IPS DF 6.9 (cell line): ENCODE measurements around the gene STMND1.
A peak's percentile ranks its signal among the peaks of the same experiment; 100 is the strongest.

Source experiments
- DNase-seq: peaks from one replicate; pipeline ENCODE4 v3.0.0-alpha.2; 2013; ENCODE audit warnings: low read depth, low spot score
- H3K27ac ChIP-seq: one replicate; pipeline ENCODE4 v1.5.1; 2013; ENCODE audit warnings: low read length, control low read depth
- H3K27me3 ChIP-seq: 2 replicates; pipeline ENCODE4 v1.6.1; 2013; ENCODE audit warnings: mild to moderate bottlenecking, low read length; ENCODE audit not compliant: control insufficient read depth, insufficient read depth
- H3K36me3 ChIP-seq: 2 replicates; pipeline ENCODE4 v1.6.1; 2013; ENCODE audit warnings: low read length; ENCODE audit not compliant: control insufficient read depth, insufficient read depth
- H3K4me1 ChIP-seq: 2 replicates; pipeline ENCODE4 v1.6.1; 2013; ENCODE audit warnings: low read length; ENCODE audit not compliant: control insufficient read depth, insufficient read depth
- H3K4me3 ChIP-seq: 2 replicates; pipeline ENCODE4 v1.5.1; 2013; ENCODE audit warnings: mild to moderate bottlenecking, low read length
- H3K9me3 ChIP-seq: 2 replicates; pipeline ENCODE4 v1.6.1; 2013; ENCODE audit warnings: low read length, inconsistent platforms; ENCODE audit not compliant: control insufficient read depth, insufficient read depth
- WGBS: extraction: QIAGEN DNeasy Blood & Tissue Kit; methylation state at CpG from one replicate; pipeline ENCODE4 v1.1.7; 2013; ENCODE audit warnings: mixed read lengths, missing lambda C conversion rate; ENCODE audit not compliant: insufficient read length, insufficient coverage; 5-methylcytosine and 5-hydroxymethylcytosine counted together

STMND1 gene

DNA sequence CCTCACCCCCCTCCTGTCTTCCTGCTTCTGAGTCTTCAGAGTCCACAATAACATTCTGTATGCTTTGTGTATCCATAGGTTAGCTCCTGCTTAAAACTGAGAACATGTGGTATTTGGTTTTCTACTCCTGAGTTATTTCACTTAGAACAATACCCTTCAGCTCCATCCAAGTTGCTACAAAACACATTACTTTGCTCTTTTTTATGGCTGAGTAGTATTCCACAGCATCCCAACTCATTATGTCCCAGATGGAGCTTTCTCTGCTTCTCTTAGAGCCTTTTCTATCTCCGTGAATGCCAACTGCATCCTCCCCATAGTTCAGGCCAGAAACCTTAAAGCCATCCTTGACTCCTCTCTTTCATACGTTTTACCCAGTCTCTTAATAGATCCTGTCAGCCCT, 55.8 kb downstream of the STMND1 start:
- no peak overlapping the region for H3K27ac ChIP-seq
- DNase-seq = no peak
- no peak overlapping the region for H3K4me3 ChIP-seq
- no peaks in the 10 kb centered on the region for H3K36me3 ChIP-seq
- no peaks in the 10 kb centered on the region for H3K9me3 ChIP-seq
- H3K27me3 ChIP-seq = no peaks in the 10 kb centered on the region
- no peaks in the 10 kb centered on the region for H3K4me1 ChIP-seq
- no CpG with 5 or more reads among the region's 2 CpGs for WGBS

DNA sequence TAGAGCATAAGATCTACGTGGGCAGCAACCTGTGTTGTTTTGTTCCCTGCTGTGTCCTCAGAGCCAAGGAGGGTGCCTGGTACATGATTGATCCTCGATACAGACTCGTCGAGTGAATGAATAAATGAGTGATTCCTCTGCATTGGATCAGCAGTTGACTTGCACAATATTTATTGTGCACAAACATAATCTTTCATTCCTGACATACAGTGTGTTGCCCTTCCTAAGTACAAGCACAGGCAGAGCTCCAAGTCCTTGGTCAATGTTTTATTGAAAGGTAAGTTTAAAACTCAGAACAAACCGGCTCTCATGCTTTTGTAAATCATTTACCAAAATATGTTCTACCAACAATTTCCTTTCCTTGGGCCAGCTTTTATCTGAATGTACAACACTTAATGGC, 57.4 kb downstream of the STMND1 start:
- no peak for DNase-seq
- H3K9me3 ChIP-seq = no peaks in the 10 kb centered on the region
- no peak overlapping the region for H3K4me3 ChIP-seq
- H3K36me3 ChIP-seq = no peaks in the 10 kb centered on the region
- no peaks in the 10 kb centered on the region for H3K27me3 ChIP-seq
- no peaks in the 10 kb centered on the region for H3K4me1 ChIP-seq
- WGBS = no CpG with 5 or more reads among the region's 5 CpGs
- no peak overlapping the region for H3K27ac ChIP-seq

DNA sequence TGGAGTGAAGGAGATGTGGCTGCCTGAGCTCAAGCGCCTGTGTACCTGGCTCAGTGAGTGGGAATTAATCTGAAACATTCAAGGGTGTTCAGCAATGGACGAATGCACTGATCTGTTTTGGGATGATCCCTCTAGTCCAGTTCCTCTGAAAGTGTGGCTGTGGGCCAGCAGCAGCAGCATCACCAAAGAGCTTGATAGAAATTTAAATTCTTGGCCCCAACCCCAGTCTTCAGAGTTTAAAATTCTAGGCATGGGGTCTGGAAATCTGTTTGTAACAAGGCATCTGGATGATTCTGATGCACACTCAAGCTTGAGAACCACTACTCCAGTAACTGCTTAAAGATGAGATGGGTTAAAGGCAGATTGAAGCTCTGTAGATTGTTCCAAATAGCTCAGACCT, 59.2 kb downstream of the STMND1 start:
- WGBS = no CpG with 5 or more reads among the region's 2 CpGs
- H3K27ac ChIP-seq = no peak overlapping the region

DNA sequence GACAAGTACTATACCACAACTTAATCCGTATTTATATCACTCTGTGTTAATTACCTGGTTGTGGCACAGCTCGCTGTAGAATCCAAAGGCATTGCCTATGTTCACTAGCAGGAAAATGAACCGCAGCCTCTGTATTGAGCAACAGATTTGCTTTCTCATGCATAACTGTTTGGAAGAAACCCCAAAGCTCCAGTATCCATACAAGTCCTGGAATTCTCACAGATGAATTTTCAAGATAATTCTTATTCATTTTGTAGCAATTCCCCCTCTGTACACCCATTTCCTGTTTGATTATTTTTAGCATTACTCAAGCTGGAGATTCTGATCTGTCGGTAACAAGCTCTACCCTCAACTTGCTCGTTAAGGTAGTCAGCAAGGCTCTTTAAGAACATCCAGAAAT, 63.5 kb downstream of the STMND1 start:
- no peak overlapping the region for H3K4me3 ChIP-seq
- no peaks in the 10 kb centered on the region for H3K4me1 ChIP-seq
- H3K27ac ChIP-seq = no peak overlapping the region
- no peaks in the 10 kb centered on the region for H3K36me3 ChIP-seq
- DNase-seq = no peak
- no peaks in the 10 kb centered on the region for H3K27me3 ChIP-seq
- no peaks in the 10 kb centered on the region for H3K9me3 ChIP-seq
- whole genome bisulfite sequencing = no CpG with 5 or more reads among the region's 5 CpGs

More for the DNA sequence above, 59.2 kb downstream of the STMND1 start:
- DNase-seq = no peak
- Histone ChIP-seq H3K4me3 (no peak overlapping the region), H3K27me3 (no peaks in the 10 kb centered on the region), H3K4me1 (no peaks in the 10 kb centered on the region), H3K9me3 (no peaks in the 10 kb centered on the region), H3K36me3 (no peaks in the 10 kb centered on the region)

DNA sequence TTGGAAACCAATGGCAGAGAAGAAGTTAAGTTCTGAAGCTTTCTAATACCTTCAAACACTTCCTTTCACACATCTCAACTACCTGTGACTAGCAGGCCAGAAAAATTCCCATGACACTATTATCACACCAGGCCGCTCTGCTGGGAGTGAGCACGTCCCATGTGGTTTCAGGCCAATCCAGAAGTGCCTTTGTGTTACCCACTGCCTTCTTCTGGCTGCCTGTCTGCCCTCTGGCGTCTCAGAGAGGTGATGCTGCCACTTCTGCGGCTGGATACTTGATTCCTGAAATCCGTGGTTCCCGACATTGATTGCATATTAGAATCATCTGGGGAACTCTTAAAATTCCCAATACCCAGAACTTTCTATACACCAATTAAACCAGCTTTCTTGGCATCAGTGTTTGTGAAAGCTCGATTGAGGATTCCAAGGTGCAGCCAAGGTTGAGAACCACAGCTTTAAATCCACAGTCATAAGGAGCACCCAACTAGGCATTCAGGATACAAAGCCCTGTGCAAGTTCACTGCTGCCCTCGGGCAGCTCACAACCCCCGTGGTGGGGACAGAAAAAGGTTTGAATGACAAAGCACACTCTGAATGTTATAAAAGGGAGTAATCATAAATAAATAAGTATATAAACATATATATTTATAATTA, 65.6 kb downstream of the STMND1 start:
- H3K27me3 ChIP-seq = no peaks in the 10 kb centered on the region
- H3K9me3 ChIP-seq = no peaks in the 10 kb centered on the region
- no peaks in the 10 kb centered on the region for H3K36me3 ChIP-seq
- no peaks in the 10 kb centered on the region for H3K4me1 ChIP-seq
- no peak overlapping the region for H3K27ac ChIP-seq
- peak; percentile 54 for DNase-seq
- WGBS = no CpG with 5 or more reads among the region's 9 CpGs
- H3K4me3 ChIP-seq = no peak overlapping the region

DNA sequence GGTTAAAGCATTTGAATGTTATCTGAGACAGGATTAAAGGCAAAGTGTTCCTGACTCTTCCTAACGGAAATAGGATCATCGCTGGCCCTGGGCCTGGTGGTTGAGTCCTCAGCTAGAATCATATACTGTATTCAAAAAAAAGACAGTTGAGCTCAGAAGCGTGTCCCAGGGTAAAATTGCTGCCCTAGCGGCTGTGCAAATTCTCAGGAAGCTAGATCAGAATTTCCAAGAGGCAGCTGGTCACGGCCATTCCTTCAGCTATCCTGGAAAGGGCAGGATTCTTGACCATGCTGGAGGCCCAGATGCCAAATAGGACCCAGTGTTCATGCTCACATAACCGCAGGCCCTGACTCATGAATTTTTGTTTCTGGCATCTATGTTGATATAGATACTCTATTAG, 67.4 kb downstream of the STMND1 start:
- Histone ChIP-seq H3K9me3 (no peaks in the 10 kb centered on the region), H3K36me3 (no peaks in the 10 kb centered on the region), H3K27me3 (no peaks in the 10 kb centered on the region), H3K27ac (no peak overlapping the region), H3K4me1 (no peaks in the 10 kb centered on the region), H3K4me3 (no peak overlapping the region)
- no peak for DNase-seq
- WGBS = no CpG with 5 or more reads among the region's 6 CpGs

DNA sequence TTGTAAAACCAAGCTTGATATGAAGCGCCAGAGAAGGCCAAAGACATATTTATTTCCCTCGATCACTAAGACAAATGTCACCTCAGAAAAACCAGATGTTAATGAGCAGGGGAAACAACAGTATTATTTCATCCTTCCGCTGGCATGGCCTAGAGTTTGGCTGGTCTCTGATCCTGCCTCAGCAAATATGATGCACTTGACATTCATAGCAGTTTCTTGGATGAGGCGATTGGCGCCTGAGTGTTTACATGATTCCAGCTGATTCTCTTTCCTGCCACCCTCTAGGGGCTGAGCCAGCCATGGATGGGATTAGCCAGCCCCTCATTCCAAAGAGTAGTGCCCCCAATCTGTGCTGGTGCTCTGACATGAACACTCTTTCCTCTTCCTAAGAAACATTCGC, 67.9 kb downstream of the STMND1 start:
- H3K4me3 ChIP-seq = no peak overlapping the region
- H3K9me3 ChIP-seq = no peaks in the 10 kb centered on the region
- H3K27me3 ChIP-seq = no peaks in the 10 kb centered on the region
- no CpG with 5 or more reads among the region's 6 CpGs for WGBS
- H3K4me1 ChIP-seq = no peaks in the 10 kb centered on the region
- no peaks in the 10 kb centered on the region for H3K36me3 ChIP-seq
- H3K27ac ChIP-seq = no peak overlapping the region
- DNase-seq = no peak

DNA sequence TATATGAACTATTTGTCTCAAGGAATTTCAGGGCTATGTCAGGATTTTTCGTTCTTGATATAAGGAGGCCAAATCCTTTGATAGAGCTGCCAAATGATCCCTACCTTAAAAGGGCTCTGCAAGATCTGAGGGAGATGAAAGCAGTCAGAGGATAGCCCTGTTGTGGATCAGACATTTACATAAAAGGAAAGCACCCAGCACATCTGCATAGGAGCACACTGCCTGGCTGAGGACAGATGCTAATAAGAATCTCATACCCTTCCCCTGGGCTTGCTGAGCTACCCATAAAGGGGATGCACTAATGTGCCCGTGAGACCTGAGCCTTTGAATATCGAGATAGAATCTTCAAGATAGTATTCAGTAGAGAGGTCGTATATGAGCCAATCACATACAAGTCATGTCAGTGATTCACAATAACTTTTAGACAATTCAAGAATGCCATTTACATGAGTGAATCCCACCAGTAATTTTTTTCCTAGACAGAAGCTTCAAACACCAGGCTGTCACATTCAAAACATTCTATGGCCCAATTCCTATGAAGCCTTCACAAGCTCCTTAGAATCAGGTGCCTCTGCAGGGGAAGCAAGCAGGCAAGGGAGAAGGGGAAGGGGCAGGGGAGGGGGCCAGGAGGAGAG, 71.1 kb downstream of the STMND1 start:
- H3K27ac ChIP-seq = no peak overlapping the region
- no CpG with 5 or more reads among the region's 4 CpGs for WGBS
- no peaks in the 10 kb centered on the region for H3K36me3 ChIP-seq
- H3K4me3 ChIP-seq = no peak overlapping the region
- H3K4me1 ChIP-seq = no peaks in the 10 kb centered on the region
- H3K9me3 ChIP-seq = no peaks in the 10 kb centered on the region
- DNase-seq = no peak
- H3K27me3 ChIP-seq = no peaks in the 10 kb centered on the region

DNA sequence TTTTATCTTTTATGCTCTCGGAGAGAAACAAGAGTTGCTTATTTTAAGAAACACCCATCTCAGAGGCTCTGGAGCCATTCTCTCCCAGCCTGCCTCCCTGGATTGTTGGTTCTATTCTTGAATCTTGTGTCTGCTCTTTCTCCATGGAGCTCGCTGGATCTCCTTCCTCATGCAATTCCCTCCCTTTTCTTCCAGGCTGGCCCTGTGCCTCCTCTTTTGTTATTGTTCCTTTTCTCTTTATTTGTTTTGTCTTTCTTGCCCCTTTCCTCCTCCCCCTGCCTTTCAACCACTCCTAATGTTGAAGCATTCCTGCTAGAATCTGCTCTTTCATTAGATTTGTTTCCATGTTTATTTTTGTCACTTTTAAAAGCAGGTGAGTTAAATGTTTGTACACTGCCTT, 76.5 kb downstream of the STMND1 start:
- no peak overlapping the region for H3K27ac ChIP-seq
- no peaks in the 10 kb centered on the region for H3K27me3 ChIP-seq
- no peak for DNase-seq
- H3K4me3 ChIP-seq = no peak overlapping the region
- no peaks in the 10 kb centered on the region for H3K9me3 ChIP-seq
- H3K36me3 ChIP-seq = no peaks in the 10 kb centered on the region
- no peaks in the 10 kb centered on the region for H3K4me1 ChIP-seq
- WGBS = no CpG with 5 or more reads among the region's 2 CpGs

DNA sequence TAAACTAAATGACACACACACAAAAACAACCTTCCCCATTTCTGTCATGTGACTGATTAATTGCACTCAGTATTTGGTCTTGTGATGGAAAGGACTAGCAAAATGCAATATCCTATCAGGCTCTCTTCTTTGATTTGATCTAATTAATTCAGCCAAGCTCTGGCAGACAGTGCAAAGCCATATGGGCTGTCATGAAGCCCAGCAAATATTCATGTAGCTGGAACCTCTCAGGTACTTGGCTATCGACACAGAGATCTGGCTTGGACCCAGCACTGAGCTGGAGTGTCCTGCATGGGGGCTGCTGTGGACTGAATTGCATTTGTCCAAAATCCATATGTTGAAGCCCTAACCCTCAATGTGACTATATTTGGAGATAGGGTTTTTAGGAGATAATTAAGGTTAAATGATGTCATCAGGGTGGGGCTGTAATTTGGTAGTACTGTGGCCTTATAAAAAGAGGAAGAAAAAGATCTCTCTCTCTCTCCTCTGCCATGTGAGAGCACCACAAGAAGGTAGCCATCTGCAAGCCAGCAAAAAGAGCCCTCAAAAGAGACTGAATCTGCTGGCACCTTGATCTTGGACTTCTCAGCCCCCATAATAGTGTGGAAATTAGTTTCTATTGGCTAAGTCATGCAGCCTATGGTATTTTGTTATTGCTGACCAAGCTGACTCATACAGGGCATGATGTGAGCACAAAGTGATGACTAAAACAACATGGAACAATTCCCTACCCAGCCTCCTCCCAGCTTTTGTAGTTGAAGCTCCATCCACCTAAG, 77.1 kb downstream of the STMND1 start:
- Histone ChIP-seq H3K27ac (no peak overlapping the region), H3K27me3 (no peaks in the 10 kb centered on the region), H3K4me1 (no peaks in the 10 kb centered on the region), H3K9me3 (no peaks in the 10 kb centered on the region), H3K36me3 (no peaks in the 10 kb centered on the region), H3K4me3 (no peak overlapping the region)
- no CpG with 5 or more reads among the region's 1 CpG for WGBS
- DNase-seq = no peak
